DOHH2 (cell line): Measurements from ENCODE around the gene PAQR4.

Source experiments
- EZH2phosphoT487 ChIP-seq: fragments of 200-600 bp; sonication (generic); IDR thresholded peaks from 2 replicates; pipeline ENCODE4 v1.6.1; 2017; ENCODE audit warnings: borderline replicate concordance, mild to moderate bottlenecking, antibody characterized with exemption, low read length, moderate library complexity, mixed read lengths
- TF ChIP-seq, protein P1 (sequence below): fragments of 200-600 bp; sonication (generic); IDR thresholded peaks from one replicate; pipeline ENCODE4 v1.5.1; 2014; ENCODE audit warnings: antibody characterized with exemption, mild to moderate bottlenecking, low read depth, low read length; ENCODE audit not compliant: poor library complexity, severe bottlenecking

DNA sequence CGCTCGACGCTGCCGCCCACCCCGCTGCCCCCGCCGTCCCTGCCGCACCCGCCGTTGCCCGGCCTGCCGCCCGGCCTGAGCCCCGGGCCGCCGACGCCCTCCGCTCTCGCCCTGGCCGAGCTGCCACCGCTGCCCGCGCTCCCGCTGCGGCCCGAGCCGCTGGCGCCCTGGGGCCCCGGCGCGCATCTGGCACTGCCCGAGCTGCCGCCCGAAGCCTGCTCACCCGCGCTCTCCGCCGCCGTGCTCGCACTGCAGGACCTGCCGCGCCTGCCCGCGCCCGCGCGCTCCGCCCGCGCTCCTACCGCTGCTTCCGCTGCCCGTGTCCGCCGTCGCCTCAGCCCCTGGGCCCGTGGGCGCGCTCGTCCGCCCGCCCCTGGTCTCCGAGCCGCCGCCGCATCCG lies 35.2 kb downstream of the PAQR4 start:
- TF ChIP-seq EZH2phosphoT487, result no peak
- TF ChIP-seq, protein P1, sequence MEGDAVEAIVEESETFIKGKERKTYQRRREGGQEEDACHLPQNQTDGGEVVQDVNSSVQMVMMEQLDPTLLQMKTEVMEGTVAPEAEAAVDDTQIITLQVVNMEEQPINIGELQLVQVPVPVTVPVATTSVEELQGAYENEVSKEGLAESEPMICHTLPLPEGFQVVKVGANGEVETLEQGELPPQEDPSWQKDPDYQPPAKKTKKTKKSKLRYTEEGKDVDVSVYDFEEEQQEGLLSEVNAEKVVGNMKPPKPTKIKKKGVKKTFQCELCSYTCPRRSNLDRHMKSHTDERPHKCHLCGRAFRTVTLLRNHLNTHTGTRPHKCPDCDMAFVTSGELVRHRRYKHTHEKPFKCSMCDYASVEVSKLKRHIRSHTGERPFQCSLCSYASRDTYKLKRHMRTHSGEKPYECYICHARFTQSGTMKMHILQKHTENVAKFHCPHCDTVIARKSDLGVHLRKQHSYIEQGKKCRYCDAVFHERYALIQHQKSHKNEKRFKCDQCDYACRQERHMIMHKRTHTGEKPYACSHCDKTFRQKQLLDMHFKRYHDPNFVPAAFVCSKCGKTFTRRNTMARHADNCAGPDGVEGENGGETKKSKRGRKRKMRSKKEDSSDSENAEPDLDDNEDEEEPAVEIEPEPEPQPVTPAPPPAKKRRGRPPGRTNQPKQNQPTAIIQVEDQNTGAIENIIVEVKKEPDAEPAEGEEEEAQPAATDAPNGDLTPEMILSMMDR, result no peak
